Spleen (tissue), 11 donors: Measurements from ENCODE around the gene TMEM198. TPM values are rescaled to one million over a fixed set of nuclear protein-coding genes. Genes with fewer than 3 reads are reported as not detected.

Source experiments
- DNase-seq: peaks from one replicate; pipeline ENCODE4 v3.0.0-alpha.2; 2020
- H3K27ac ChIP-seq, 8 donors: fragments of 200-600 bp; sonication (generic) in 7 of 8; 1 replicate in 4 of 8; 2 replicates in 4 of 8; pipeline versions ENCODE4 v1.5.0 to v1.8.0; 2016 to 2021; ENCODE audit warnings: inconsistent platforms in 4 of 8, mild to moderate bottlenecking in 4 of 8, moderate library complexity in 1 of 8
- H3K27me3 ChIP-seq, 7 donors: fragments of 200-600 bp; sonication (generic) in 6 of 7; replicated peaks in 1 of 7; 1 replicate in 4 of 7; 2 replicates in 3 of 7; pipeline versions ENCODE4 v1.5.0 to v1.8.0; 2016 to 2021; ENCODE audit warnings: inconsistent platforms in 3 of 7, mild to moderate bottlenecking in 1 of 7
- H3K36me3 ChIP-seq, 6 donors: fragments of 200-600 bp; sonication (generic) in 5 of 6; 1 replicate in 4 of 6; 2 replicates in 2 of 6; pipeline versions ENCODE4 v1.5.0 to v1.8.0; 2016 to 2021; ENCODE audit warnings: inconsistent platforms in 2 of 6
- H3K4me1 ChIP-seq, 6 donors: fragments of 200-600 bp; sonication (generic) in 5 of 6; 1 replicate in 3 of 6; 2 replicates in 3 of 6; pipeline versions ENCODE4 v1.5.0 to v1.8.0; 2016 to 2021; ENCODE audit warnings: inconsistent platforms in 3 of 6
- H3K4me3 ChIP-seq, 8 donors: fragments of 200-600 bp; sonication (generic) in 7 of 8; 1 replicate in 4 of 8; 2 replicates in 4 of 8; pipeline versions ENCODE4 v1.5.0 to v1.8.0; 2016 to 2021; ENCODE audit warnings: inconsistent platforms in 4 of 8, mild to moderate bottlenecking in 4 of 8, moderate library complexity in 2 of 8
- H3K9me3 ChIP-seq, 8 donors: fragments of 200-600 bp; sonication (generic) in 7 of 8; 1 replicate in 4 of 8; 2 replicates in 4 of 8; pipeline versions ENCODE4 v1.5.0 to v1.8.0; 2016 to 2021; ENCODE audit warnings: inconsistent platforms in 4 of 8
- CTCF ChIP-seq, 11 experiments: fragments of 200-600 bp in 7 of 11; fragments of 450-650 bp in 4 of 11; sonication (generic) in 4 of 11; IDR thresholded peaks in 8 of 11; conservative IDR thresholded peaks in 3 of 11; 1 replicate in 7 of 11; 2 replicates in 4 of 11; pipeline versions ENCODE4 v1.4.0 to v1.8.0; 2016 to 2021; ENCODE audit warnings: antibody characterized with exemption in 11 of 11, inconsistent platforms in 4 of 11, mild to moderate bottlenecking in 1 of 11
- POLR2A ChIP-seq, 3 donors: fragments of 450-650 bp; IDR thresholded peaks; one replicate each; pipeline ENCODE4 v1.5.1; 2017; ENCODE audit warnings: antibody characterized with exemption in 3 of 3, mild to moderate bottlenecking in 1 of 3
- POLR2AphosphoS5 ChIP-seq, 3 donors: sonication (generic); formaldehyde crosslinking; IDR thresholded peaks; one replicate each; pipeline ENCODE4 v1.5.1; 2017; ENCODE audit warnings: antibody characterized with exemption in 3 of 3
- WGBS, 5 donors: extraction: QIAGEN DNeasy Blood & Tissue Kit in 3 of 5; methylation state at CpG; one replicate each; pipeline versions ENCODE4 v1.1.5 to v1.1.7; 2013 to 2018; 5-methylcytosine and 5-hydroxymethylcytosine counted together
- intact Hi-C: fragments of 100-400 bp; cut with DNase I; formaldehyde crosslinking; loops from one replicate; pipeline ENCODE4 v1.15.0; 2023; ENCODE audit warnings: low total_unique reads
- polyA plus RNA-seq, 3 donors: library from polyadenylated mRNA; stranded (reverse); fragments of 200-250 nt; gene quantifications; one replicate each; pipeline ENCODE4 v1.2.1, GENCODE V29; 2013
- total RNA-seq, 7 donors: library from RNA; depleted of rRNA in 3 of 7; stranded (reverse); fragments of >200 nt in 3 of 7; fragmentation: NEBNext Ultra II Directional in 4 of 7; extraction: Animal tissue kit (Norgen Biotek cat#: 25700) in 4 of 7; gene quantifications; one replicate each; pipeline versions ENCODE4 v1.1.0 to v1.2.1, GENCODE V29; 2016 to 2021
- donor health status: healthy with polysubstance abuse.
- donor health status: DM: no; HTN: no; CAD: no; lungs with moderate emphysema.
- donor health status: DM: no; HTN: no; CAD: no.
- donor health status: Bipolar disorder and iron deficiency.
- donor health status: healthy.
- donor health status: DM: no; HTN: no; CAD: no.
- donor health status: DM: yes; HTN: yes; CAD: no.

TMEM198 gene
- total and polyA plus RNA-seq, 10 donors, result 0.39 to 2.8 (median 1.3) TPM

GRCh38 chr2:219514836-219515235, 29.0 kb upstream of the TMEM198 start:
- peaks cover 0 to 100% (median 71%) of the 10 kb centered on the region in 7 donors for H3K27me3 ChIP-seq

GRCh38 chr2:219515874-219516629, 27.8 kb upstream of the TMEM198 start:
- TF ChIP-seq POLR2AphosphoS5 (IDR thresholded peaks at IDR 0.05), result no peak
- TF ChIP-seq CTCF (IDR thresholded peaks at IDR 0.05 in 8 of 11, conservative IDR thresholded peaks at IDR 0.05 in 3 of 11), result no peak
- TF ChIP-seq POLR2A (IDR thresholded peaks at IDR 0.05), result no peak
- Histone ChIP-seq H3K36me3 (no peaks in the 10 kb centered on the region), H3K9me3 (no peaks in the 10 kb centered on the region), H3K27me3 (peaks cover 0 to 100% (median 66%) of the 10 kb centered on the region in 7 donors), H3K27ac (no peak overlapping the region), H3K4me3 (no peak overlapping the region), H3K4me1 (peaks cover 0 to 24% (median 10%) of the 10 kb centered on the region in 6 donors)
- DNase-seq, result no peak
- intact Hi-C loops, result no loop called here
- WGBS, 5 donors, result 59 to 75% (median 66%) methylated on average over 17 of the region's 17 CpGs

More at GRCh38 chr2:219514836-219515235, 29.0 kb upstream of the TMEM198 start:
- DNase-seq, result no peak
- no peaks in the 10 kb centered on the region for H3K36me3 ChIP-seq
- no peaks in the 10 kb centered on the region for H3K9me3 ChIP-seq
- TF ChIP-seq CTCF (IDR thresholded peaks at IDR 0.05 in 8 of 11, conservative IDR thresholded peaks at IDR 0.05 in 3 of 11), result no peak
- TF ChIP-seq POLR2AphosphoS5 (IDR thresholded peaks at IDR 0.05), result no peak
- TF ChIP-seq POLR2A (IDR thresholded peaks at IDR 0.05), result no peak
- no peak overlapping the region for H3K4me3 ChIP-seq
- 87 to 95% (median 88%) methylated on average over 7 to 21 of the region's 21 CpGs for whole genome bisulfite sequencing, 5 donors
- no peak overlapping the region for H3K27ac ChIP-seq
- H3K4me1 ChIP-seq, result peaks cover under 1 to 32% (median 15%) of the 10 kb centered on the region in 6 donors
- intact Hi-C loops, result no loop called here

- Histone ChIP-seq H3K9me3 (no peaks in the 10 kb centered on the region), H3K27ac (no peak overlapping the region), H3K4me1 (peaks cover 0 to 29% (median 12%) of the 10 kb centered on the region in 6 donors), H3K36me3 (no peaks in the 10 kb centered on the region), H3K27me3 (peaks cover 0 to 100% (median 67%) of the 10 kb centered on the region in 7 donors), H3K4me3 (no peak overlapping the region)
- WGBS, 5 donors, result 36 to 43% (median 41%) methylated on average over 7 of the region's 7 CpGs
- intact Hi-C loops, result no loop called here
- TF ChIP-seq POLR2AphosphoS5 (IDR thresholded peaks at IDR 0.05) (no peak), POLR2A (IDR thresholded peaks at IDR 0.05) (no peak), CTCF (IDR thresholded peaks at IDR 0.05 in 8 of 11, conservative IDR thresholded peaks at IDR 0.05 in 3 of 11) (no peak)
- no peak for DNase-seq
Measured at GRCh38 chr2:219516888-219517287, 26.9 kb upstream of the TMEM198 start.

GRCh38 chr2:219517954-219518778, 25.7 kb upstream of the TMEM198 start:
- Histone ChIP-seq H3K4me1 (peaks cover 6 to 36% (median 21%) of the 10 kb centered on the region in 6 donors), H3K27ac (no peak overlapping the region), H3K27me3 (peaks cover 5 to 100% (median 67%) of the 10 kb centered on the region in 7 donors), H3K4me3 (no peak overlapping the region), H3K9me3 (no peaks in the 10 kb centered on the region), H3K36me3 (no peaks in the 10 kb centered on the region)
- WGBS, 5 donors, result 57 to 63% (median 60%) methylated on average over 9 to 10 of the region's 10 CpGs
- no peak for DNase-seq
- intact Hi-C loops, result no loop called here
- no peak for TF ChIP-seq CTCF (IDR thresholded peaks at IDR 0.05 in 8 of 11, conservative IDR thresholded peaks at IDR 0.05 in 3 of 11)
- no peak for TF ChIP-seq POLR2A (IDR thresholded peaks at IDR 0.05)
- no peak for TF ChIP-seq POLR2AphosphoS5 (IDR thresholded peaks at IDR 0.05)
